HepG2 (cell line): Measurements from ENCODE around the gene NAPB.

Experiments used
- DNMT1 ChIP-seq: sonication (generic); formaldehyde crosslinking; IDR thresholded peaks from 2 replicates; pipeline ENCODE4 v1.5.1; 2020; ENCODE audit warnings: mild to moderate bottlenecking, missing genetic modification reagents
- HOXA9 ChIP-seq: sonication (generic); formaldehyde crosslinking; IDR thresholded peaks from 2 replicates; pipeline ENCODE4 v1.8.1; 2022; ENCODE audit warnings: missing genetic modification reagents, mild to moderate bottlenecking, moderate library complexity, borderline replicate concordance
- MIXL1 ChIP-seq: IDR thresholded peaks from 2 replicates; pipeline ENCODE4 v1.6.1; 2016
- POLR2A ChIP-seq, 2 experiments: IDR thresholded peaks; 2 replicates each; pipeline ENCODE4 v1.6.1; 2011; ENCODE audit warnings: low read depth in 2 of 2, low read length in 2 of 2, mild to moderate bottlenecking in 1 of 2, moderate library complexity in 1 of 2; ENCODE audit not compliant: insufficient read depth in 1 of 2
- TAF1 ChIP-seq: sonication (generic); formaldehyde crosslinking; IDR thresholded peaks from 2 replicates; pipeline ENCODE4 v1.4.0; 2020; ENCODE audit warnings: missing genetic modification reagents
- ZNF274 ChIP-seq: sonication (generic); formaldehyde crosslinking; IDR thresholded peaks from 2 replicates; pipeline ENCODE4 v1.5.1; 2020; ENCODE audit warnings: mild to moderate bottlenecking, missing genetic modification reagents
- ZNF510 ChIP-seq: sonication (generic); formaldehyde crosslinking; IDR thresholded peaks from 2 replicates; pipeline ENCODE4 v1.4.0; 2020; ENCODE audit warnings: low read depth, mild to moderate bottlenecking, missing genetic modification reagents
- TF ChIP-seq, protein P1 (sequence below): sonication (generic); formaldehyde crosslinking; IDR thresholded peaks from 2 replicates; pipeline ENCODE4 v1.5.0; 2020; ENCODE audit warnings: mild to moderate bottlenecking, missing genetic modification reagents, moderate library complexity

- no peak for TF ChIP-seq ZNF510
- TF ChIP-seq, protein P1, sequence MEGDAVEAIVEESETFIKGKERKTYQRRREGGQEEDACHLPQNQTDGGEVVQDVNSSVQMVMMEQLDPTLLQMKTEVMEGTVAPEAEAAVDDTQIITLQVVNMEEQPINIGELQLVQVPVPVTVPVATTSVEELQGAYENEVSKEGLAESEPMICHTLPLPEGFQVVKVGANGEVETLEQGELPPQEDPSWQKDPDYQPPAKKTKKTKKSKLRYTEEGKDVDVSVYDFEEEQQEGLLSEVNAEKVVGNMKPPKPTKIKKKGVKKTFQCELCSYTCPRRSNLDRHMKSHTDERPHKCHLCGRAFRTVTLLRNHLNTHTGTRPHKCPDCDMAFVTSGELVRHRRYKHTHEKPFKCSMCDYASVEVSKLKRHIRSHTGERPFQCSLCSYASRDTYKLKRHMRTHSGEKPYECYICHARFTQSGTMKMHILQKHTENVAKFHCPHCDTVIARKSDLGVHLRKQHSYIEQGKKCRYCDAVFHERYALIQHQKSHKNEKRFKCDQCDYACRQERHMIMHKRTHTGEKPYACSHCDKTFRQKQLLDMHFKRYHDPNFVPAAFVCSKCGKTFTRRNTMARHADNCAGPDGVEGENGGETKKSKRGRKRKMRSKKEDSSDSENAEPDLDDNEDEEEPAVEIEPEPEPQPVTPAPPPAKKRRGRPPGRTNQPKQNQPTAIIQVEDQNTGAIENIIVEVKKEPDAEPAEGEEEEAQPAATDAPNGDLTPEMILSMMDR (CRISPR knock-in tag), result no peak
- TF ChIP-seq POLR2A (IDR thresholded peaks at IDR 0.05; ENCODE audit: insufficient read depth in 1 of 2, low read depth in 2 of 2, low read length in 2 of 2), result no peak
- no peak for TF ChIP-seq DNMT1 (CRISPR knock-in tag)
- TF ChIP-seq ZNF274 (CRISPR knock-in tag), result no peak
- TF ChIP-seq MIXL1, result no peak
- TF ChIP-seq HOXA9 (CRISPR knock-in tag), result no peak
- TF ChIP-seq TAF1, result no peak
These were observed 35.1 kb upstream of the NAPB start for GRCh38 chr20:23456409-23456808.
